Ishikawa (cell line): ENCODE data around the gene COL4A2.

Experiments
- EP300 ChIP-seq: IDR thresholded peaks from 2 replicates; pipeline ENCODE4 v1.6.1; 2012; ENCODE audit warnings: borderline replicate concordance
- FOXM1 ChIP-seq: IDR thresholded peaks from 2 replicates; pipeline ENCODE4 v1.6.1; 2012; ENCODE audit warnings: low read depth, borderline replicate concordance
- TEAD4 ChIP-seq: IDR thresholded peaks from 2 replicates; pipeline ENCODE4 v1.6.1; 2012
- TF ChIP-seq, protein P1 (sequence below): IDR thresholded peaks from 2 replicates; pipeline ENCODE4 v1.6.1; 2012

GRCh38 chr13:110434629-110435028 lies 127.5 kb downstream of the COL4A2 start:
- TF ChIP-seq FOXM1 (no peak), TEAD4 (no peak), EP300 (no peak)
- TF ChIP-seq, protein P1, sequence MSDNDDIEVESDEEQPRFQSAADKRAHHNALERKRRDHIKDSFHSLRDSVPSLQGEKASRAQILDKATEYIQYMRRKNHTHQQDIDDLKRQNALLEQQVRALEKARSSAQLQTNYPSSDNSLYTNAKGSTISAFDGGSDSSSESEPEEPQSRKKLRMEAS, result no peak
